Body of pancreas (tissue), 4 donors: ENCODE results near the gene KLK2.

Source experiments
- CTCF ChIP-seq, 7 experiments: fragments of 450-650 bp in 4 of 7; fragments of 200-600 bp in 3 of 7; sonication (generic) in 3 of 7; IDR thresholded peaks; one replicate each; pipeline ENCODE4 v1.5.1; 2016 to 2019; ENCODE audit warnings: antibody characterized with exemption in 7 of 7
- POLR2A ChIP-seq, 3 donors: fragments of 450-650 bp; IDR thresholded peaks; one replicate each; pipeline ENCODE4 v1.6.1; 2016; ENCODE audit warnings: antibody characterized with exemption in 3 of 3, mild to moderate bottlenecking in 2 of 3

GRCh38 chr19:50894478-50895356 lies 21.5 kb downstream of the KLK2 start:
- TF ChIP-seq POLR2A (IDR thresholded peaks at IDR 0.05) (no peak), CTCF (IDR thresholded peaks at IDR 0.05) (no peak)
